AG04449 (cell line): ENCODE data around the gene CHRDL2.
"Not testable (repeated sequence)": the region's sequence is repeated elsewhere in the genome, so short reads cannot be mapped to it uniquely, and the experiment has no call there.

Experiments used
- CTCF ChIA-PET: fragments of 350-600 bp; formaldehyde crosslinking; extraction: SDS; loops from one replicate; lab custom pipeline; 2021; ENCODE audit warnings: antibody characterized with exemption; lab: Yijun Ruan, JAX
- POLR2A ChIA-PET: fragments of 400-600, 350-600 bp; formaldehyde crosslinking; extraction: SDS; loops from one replicate; lab custom pipeline; 2020; ENCODE audit warnings: antibody characterized with exemption, inconsistent platforms; lab: Yijun Ruan, JAX
- DNase-seq: peaks from one replicate; pipeline ENCODE4 v3.0.0-alpha.2; 2010; ENCODE audit warnings: low read depth, low spot score
- H3K4me3 ChIP-seq: 2 replicates; pipeline ENCODE4 v1.5.1; 2011; ENCODE audit warnings: low read depth, mild to moderate bottlenecking, control low read depth, low read length
- CTCF ChIP-seq: IDR thresholded peaks from one replicate; pipeline ENCODE4 v1.5.1; 2011; ENCODE audit warnings: mild to moderate bottlenecking, moderate library complexity, low read length, control low read depth, inconsistent platforms; ENCODE audit not compliant: insufficient read depth; ENCODE audit errors: missing control alignments

The CHRDL2 gene

GRCh38 chr11:74756571-74756970, 25.3 kb upstream of the CHRDL2 start:
- no peak for TF ChIP-seq CTCF
- no peak for DNase-seq
- H3K4me3 ChIP-seq: no peak overlapping the region
- CTCF ChIA-PET: interaction anchor here (2.0 kb wide), 1 partner anchor 13 kb away, joined by 5 read pairs; no protein-coding TSS in a partner anchor
- POLR2A ChIA-PET: no interaction called here

- no peak for DNase-seq
- no peak for TF ChIP-seq CTCF
- ChIA-PET CTCF (interaction anchor here (1.0 to 3.4 kb wide), 4 partner anchors 12 to 17 kb away, joined by 3 to 17 read pairs (median 4); no protein-coding TSS in a partner anchor), POLR2A (interaction anchor here (0.6 to 1.0 kb wide), 2 partner anchors 13 to 39 kb away, joined by 3 read pairs; no protein-coding TSS in a partner anchor)
- H3K4me3 ChIP-seq: no peak overlapping the region
Observed at GRCh38 chr11:74755395-74755995, 24.3 kb upstream of the CHRDL2 start.

GRCh38 chr11:74754507-74755252, 23.5 kb upstream of the CHRDL2 start:
- TF ChIP-seq CTCF: no peak
- peak; percentile 89 for DNase-seq
- ChIA-PET CTCF (interaction anchor here (0.8 to 3.4 kb wide), 5 partner anchors 11 to 53 kb away, joined by 3 to 17 read pairs (median 4); no protein-coding TSS in a partner anchor), POLR2A (interaction anchor here (0.6 to 1.0 kb wide), 2 partner anchors 14 to 38 kb away, joined by 3 read pairs; no protein-coding TSS in a partner anchor)
- peak overlapping the region; percentile 23 for H3K4me3 ChIP-seq

GRCh38 chr11:74751303-74751702, 20.1 kb upstream of the CHRDL2 start:
- H3K4me3 ChIP-seq: no peak overlapping the region
- ChIA-PET POLR2A (no interaction called here), CTCF (interaction anchor here (0.7 to 1.3 kb wide), 4 partner anchors 10 to 392 kb away, joined by 3 to 6 read pairs (median 4); no protein-coding TSS in a partner anchor)
- TF ChIP-seq CTCF: no peak
- no peak for DNase-seq

- ChIA-PET POLR2A (interaction anchor here (0.7 kb wide), 1 partner anchor 180 kb away, joined by 4 read pairs; no protein-coding TSS in a partner anchor), CTCF (interaction anchor here (0.7 to 3.6 kb wide), 4 partner anchors 11 to 393 kb away, joined by 3 to 37 read pairs (median 4); no protein-coding TSS in a partner anchor)
- not testable (repeated sequence) for H3K4me3 ChIP-seq, DNase-seq
Observed at GRCh38 chr11:74750598-74750997, 19.4 kb upstream of the CHRDL2 start.

- CTCF ChIA-PET: interaction anchor here (1.0 to 3.6 kb wide), 4 partner anchors 11 to 119 kb away, joined by 3 to 37 read pairs (median 6); no protein-coding TSS in a partner anchor
Observed at GRCh38 chr11:74749965-74750296, 18.7 kb upstream of the CHRDL2 start.

More at GRCh38 chr11:74749965-74750296, 18.7 kb upstream of the CHRDL2 start:
- DNase-seq: no peak
- H3K4me3 ChIP-seq: peak overlapping the region; percentile 73
- TF ChIP-seq CTCF: no peak
- POLR2A ChIA-PET: interaction anchor here (0.7 kb wide), 1 partner anchor 181 kb away, joined by 4 read pairs; no protein-coding TSS in a partner anchor
